ENCODE results near the gene TENM3. TPM values are rescaled to one million over a fixed set of nuclear protein-coding genes. Genes with fewer than 3 reads are reported as not detected.

TENM3 gene
- total and polyA plus RNA-seq, 2 experiments from 2014 or later, result 16.1 to 70.9 TPM

GRCh38 chr4:182257503-182257902 is 14.3 kb downstream of the TENM3 start:
- Histone ChIP-seq H3K27ac (no peak overlapping the region), H3K9me3 (ENCODE audit: low read depth) (no peaks in the 10 kb centered on the region), H3K4me3 (no peak overlapping the region), H3K4me2 (no peak overlapping the region), H3K9me2 (replicated peaks; ENCODE audit: insufficient read depth) (no peaks in the 10 kb centered on the region), H3K27me3 (no peaks in the 10 kb centered on the region), H4K20me1 (ENCODE audit: insufficient read depth, poor library complexity, severe bottlenecking) (no peaks in the 10 kb centered on the region), H2AFZ (no peak overlapping the region), H3K4me1 (ENCODE audit: insufficient read depth) (peaks cover 6% of the 10 kb centered on the region), H3K79me2 (no peaks in the 10 kb centered on the region), H3K36me3 (replicated peaks; ENCODE audit: insufficient read depth, low read depth) (no peaks in the 10 kb centered on the region)
- 72% methylated on average over 3 of the region's 3 CpGs for WGBS (ENCODE audit: low lambda C conversion rate, missing lambda C conversion rate)
- TF ChIP-seq EZH2 (IDR thresholded peaks at IDR 0.05; ENCODE audit: borderline replicate concordance), result no peak
- TF ChIP-seq EZH2phosphoT487 (IDR thresholded peaks at IDR 0.05; ENCODE audit: low read depth, severe bottlenecking, unreplicated experiment), result no peak
- no peak for TF ChIP-seq CTCF (IDR thresholded peaks at IDR 0.05; ENCODE audit: poor library complexity)
- DNase-seq (ENCODE audit: low spot score), result no peak

GRCh38 chr4:182258441-182259000 is 15.3 kb downstream of the TENM3 start:
- Histone ChIP-seq H2AFZ (no peak overlapping the region), H3K79me2 (no peaks in the 10 kb centered on the region), H3K9me3 (ENCODE audit: low read depth) (no peaks in the 10 kb centered on the region), H3K4me2 (no peak overlapping the region), H3K36me3 (replicated peaks; ENCODE audit: insufficient read depth, low read depth) (no peaks in the 10 kb centered on the region), H3K9me2 (replicated peaks; ENCODE audit: insufficient read depth) (no peaks in the 10 kb centered on the region), H3K27me3 (no peaks in the 10 kb centered on the region), H3K4me3 (no peak overlapping the region), H3K27ac (no peak overlapping the region), H4K20me1 (ENCODE audit: insufficient read depth, poor library complexity, severe bottlenecking) (no peaks in the 10 kb centered on the region), H3K4me1 (ENCODE audit: insufficient read depth) (peaks cover 4% of the 10 kb centered on the region)
- no peak for DNase-seq (ENCODE audit: low spot score)
- WGBS (ENCODE audit: low lambda C conversion rate, missing lambda C conversion rate), result 69% methylated on average over 4 of the region's 4 CpGs
- TF ChIP-seq EZH2 (IDR thresholded peaks at IDR 0.05; ENCODE audit: borderline replicate concordance) (no peak), CTCF (IDR thresholded peaks at IDR 0.05; ENCODE audit: poor library complexity) (no peak)

- Histone ChIP-seq H3K9me2 (replicated peaks; ENCODE audit: insufficient read depth) (no peaks in the 10 kb centered on the region), H3K4me3 (no peak overlapping the region), H3K27ac (no peak overlapping the region), H3K36me3 (replicated peaks; ENCODE audit: insufficient read depth, low read depth) (no peaks in the 10 kb centered on the region), H3K4me1 (ENCODE audit: insufficient read depth) (no peaks in the 10 kb centered on the region), H3K27me3 (no peaks in the 10 kb centered on the region), H3K9me3 (ENCODE audit: low read depth) (no peaks in the 10 kb centered on the region), H3K79me2 (no peaks in the 10 kb centered on the region), H4K20me1 (ENCODE audit: insufficient read depth, poor library complexity, severe bottlenecking) (no peaks in the 10 kb centered on the region), H3K4me2 (no peak overlapping the region), H2AFZ (no peak overlapping the region)
- DNase-seq (ENCODE audit: low spot score), result no peak
- WGBS (ENCODE audit: low lambda C conversion rate, missing lambda C conversion rate), result 95% methylated on average over 8 of the region's 8 CpGs
- no peak for TF ChIP-seq CTCF (IDR thresholded peaks at IDR 0.05; ENCODE audit: poor library complexity)
- no peak for TF ChIP-seq EZH2phosphoT487 (IDR thresholded peaks at IDR 0.05; ENCODE audit: low read depth, severe bottlenecking, unreplicated experiment)
- TF ChIP-seq EZH2 (IDR thresholded peaks at IDR 0.05; ENCODE audit: borderline replicate concordance), result no peak
Measured at GRCh38 chr4:182261651-182262223, 18.5 kb downstream of the TENM3 start.

Measured in hepatocyte (in vitro differentiated cells).